Measurements from ENCODE around the gene CNIH3. TPM values are rescaled to one million over a fixed set of nuclear protein-coding genes. Genes with fewer than 3 reads are reported as not detected.
A peak's percentile ranks its signal among the peaks of the same experiment; 100 is the strongest.

The CNIH3 gene
- total and polyA plus RNA-seq, 10 of the 15 experiments (the other 5 are each of a cell fraction or from before 2014, with no cell fraction given), result 0.77 to 5.8 (median 1.8) TPM

- TF ChIP-seq, protein P1, sequence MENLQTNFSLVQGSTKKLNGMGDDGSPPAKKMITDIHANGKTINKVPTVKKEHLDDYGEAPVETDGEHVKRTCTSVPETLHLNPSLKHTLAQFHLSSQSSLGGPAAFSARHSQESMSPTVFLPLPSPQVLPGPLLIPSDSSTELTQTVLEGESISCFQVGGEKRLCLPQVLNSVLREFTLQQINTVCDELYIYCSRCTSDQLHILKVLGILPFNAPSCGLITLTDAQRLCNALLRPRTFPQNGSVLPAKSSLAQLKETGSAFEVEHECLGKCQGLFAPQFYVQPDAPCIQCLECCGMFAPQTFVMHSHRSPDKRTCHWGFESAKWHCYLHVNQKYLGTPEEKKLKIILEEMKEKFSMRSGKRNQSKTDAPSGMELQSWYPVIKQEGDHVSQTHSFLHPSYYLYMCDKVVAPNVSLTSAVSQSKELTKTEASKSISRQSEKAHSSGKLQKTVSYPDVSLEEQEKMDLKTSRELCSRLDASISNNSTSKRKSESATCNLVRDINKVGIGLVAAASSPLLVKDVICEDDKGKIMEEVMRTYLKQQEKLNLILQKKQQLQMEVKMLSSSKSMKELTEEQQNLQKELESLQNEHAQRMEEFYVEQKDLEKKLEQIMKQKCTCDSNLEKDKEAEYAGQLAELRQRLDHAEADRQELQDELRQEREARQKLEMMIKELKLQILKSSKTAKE (IDR thresholded peaks at IDR 0.05; ENCODE audit: low read depth, poor library complexity, severe bottlenecking), result peak; percentile 85
- TF ChIP-seq, protein P2, sequence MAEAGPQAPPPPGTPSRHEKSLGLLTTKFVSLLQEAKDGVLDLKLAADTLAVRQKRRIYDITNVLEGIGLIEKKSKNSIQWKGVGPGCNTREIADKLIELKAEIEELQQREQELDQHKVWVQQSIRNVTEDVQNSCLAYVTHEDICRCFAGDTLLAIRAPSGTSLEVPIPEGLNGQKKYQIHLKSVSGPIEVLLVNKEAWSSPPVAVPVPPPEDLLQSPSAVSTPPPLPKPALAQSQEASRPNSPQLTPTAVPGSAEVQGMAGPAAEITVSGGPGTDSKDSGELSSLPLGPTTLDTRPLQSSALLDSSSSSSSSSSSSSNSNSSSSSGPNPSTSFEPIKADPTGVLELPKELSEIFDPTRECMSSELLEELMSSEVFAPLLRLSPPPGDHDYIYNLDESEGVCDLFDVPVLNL (IDR thresholded peaks at IDR 0.05; ENCODE audit: low read depth, low read length), result no peak
- TF ChIP-seq ATF7 (IDR thresholded peaks at IDR 0.05; ENCODE audit: low read depth), result peak; percentile 94
- no peak for TF ChIP-seq PAX8 (IDR thresholded peaks at IDR 0.05)
- 0 out of 2 replicates have a peak, but pooled peaks have one; percentile 13 for TF ChIP-seq IRF4 (IDR thresholded peaks at IDR 0.05; ENCODE audit: low read depth, low read length)
- TF ChIP-seq BRCA1 (IDR thresholded peaks at IDR 0.05; ENCODE audit: low read depth, low read length), result no peak
- peak; percentile 69 for TF ChIP-seq DPF2 (IDR thresholded peaks at IDR 0.05)
- TF ChIP-seq ZSCAN29 (IDR thresholded peaks at IDR 0.05), result no peak
Observed at GRCh38 chr1:224733027-224733911, 117.2 kb downstream of the CNIH3 start (continued).

All from GM12878 (cell line).